ENCODE results near the gene PCDHGC3.
"Not testable (repeated sequence)": the region's sequence is repeated elsewhere in the genome, so short reads cannot be mapped to it uniquely, and the experiment has no call there.

GRCh38 chr5:141432726-141433125 is 43.0 kb upstream of the PCDHGC3 start:
- not testable (repeated sequence) for TF ChIP-seq POLR2A (IDR thresholded peaks at IDR 0.05; ENCODE audit: control extremely low read depth in 1 of 2, low read depth in 2 of 2, low read length in 2 of 2); PHF8 (conservative IDR thresholded peaks at IDR 0.05; ENCODE audit: low read depth, low read length); JUND (IDR thresholded peaks at IDR 0.05; ENCODE audit: low read length); EGR1 (IDR thresholded peaks at IDR 0.05; ENCODE audit: borderline replicate concordance, low read depth, low read length); RFX5 (IDR thresholded peaks at IDR 0.05; ENCODE audit: borderline replicate concordance, low read depth, low read length); BCL11A (IDR thresholded peaks at IDR 0.05; ENCODE audit: low read depth in 2 of 2, low read length in 2 of 2); HDAC2 (IDR thresholded peaks at IDR 0.05; ENCODE audit: borderline replicate concordance in 1 of 2, low read depth in 2 of 2, low read length in 2 of 2); SP2 (IDR thresholded peaks at IDR 0.05; ENCODE audit: low read length); GABPA (IDR thresholded peaks at IDR 0.05; ENCODE audit: borderline replicate concordance, insufficient read depth, low read length)
